ENCODE measurements around the gene XYLT1.

XYLT1 gene

DNA sequence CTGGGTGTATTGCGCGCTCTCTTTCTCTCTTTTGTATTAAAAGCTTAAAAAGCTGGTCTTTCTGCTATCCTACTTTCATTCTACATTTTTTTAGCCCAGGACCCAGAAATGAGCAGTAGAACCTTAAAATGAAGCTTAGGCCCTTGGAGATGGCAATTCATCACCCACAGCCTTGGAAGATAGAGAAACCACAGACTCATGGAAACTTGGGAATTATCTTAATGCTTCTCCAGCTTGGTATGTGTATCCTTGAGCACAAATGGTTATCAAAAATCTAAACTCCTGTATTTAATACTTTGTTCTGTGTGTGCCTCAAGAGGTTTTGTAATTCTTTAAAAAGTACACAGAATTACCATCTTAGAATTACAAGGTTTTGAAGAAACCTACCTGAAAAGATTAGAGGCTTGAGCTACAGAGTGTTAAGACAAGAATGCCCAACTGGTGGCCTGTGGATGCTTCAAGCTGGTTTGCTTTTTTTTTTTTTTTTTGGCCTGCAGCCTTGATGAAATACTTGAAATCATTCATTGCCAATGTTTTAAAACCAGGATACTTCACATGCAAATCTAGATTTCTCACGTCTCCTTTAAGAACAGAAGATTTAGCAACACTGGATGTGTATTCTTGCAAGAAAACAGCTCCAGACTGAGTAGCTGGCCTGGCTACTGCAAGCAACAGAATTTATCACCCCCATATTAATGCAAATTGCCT lies 105.0 kb downstream of the XYLT1 start:
- Histone ChIP-seq H3K9me3 (ENCODE audit: control insufficient read depth, insufficient read depth, low read depth, low read length) (no peaks in the 10 kb centered on the region), H3K27ac (ENCODE audit: extremely low read depth, low read depth, low read length) (no peak overlapping the region), H3K36me3 (ENCODE audit: control insufficient read depth in 2 of 2, insufficient read depth in 1 of 2, low read length in 2 of 2) (no peaks in the 10 kb centered on the region), H3K4me1 (ENCODE audit: control insufficient read depth, insufficient read depth, low read length) (no peaks in the 10 kb centered on the region), H3K4me3 (ENCODE audit: low read depth, low read length) (no peak overlapping the region)
- ChIA-PET POLR2A (no interaction called here), CTCF (no interaction called here)
- TF ChIP-seq ZNF184 (tag by site-specific recombination; IDR thresholded peaks at IDR 0.05): no peak
- TF ChIP-seq ZNF776 (tag by site-specific recombination; IDR thresholded peaks at IDR 0.05; ENCODE audit: borderline replicate concordance): no peak
- TF ChIP-seq, protein P1, sequence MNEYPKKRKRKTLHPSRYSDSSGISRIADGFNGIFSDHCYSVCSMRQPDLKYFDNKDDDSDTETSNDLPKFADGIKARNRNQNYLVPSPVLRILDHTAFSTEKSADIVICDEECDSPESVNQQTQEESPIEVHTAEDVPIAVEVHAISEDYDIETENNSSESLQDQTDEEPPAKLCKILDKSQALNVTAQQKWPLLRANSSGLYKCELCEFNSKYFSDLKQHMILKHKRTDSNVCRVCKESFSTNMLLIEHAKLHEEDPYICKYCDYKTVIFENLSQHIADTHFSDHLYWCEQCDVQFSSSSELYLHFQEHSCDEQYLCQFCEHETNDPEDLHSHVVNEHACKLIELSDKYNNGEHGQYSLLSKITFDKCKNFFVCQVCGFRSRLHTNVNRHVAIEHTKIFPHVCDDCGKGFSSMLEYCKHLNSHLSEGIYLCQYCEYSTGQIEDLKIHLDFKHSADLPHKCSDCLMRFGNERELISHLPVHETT (tag by site-specific recombination; IDR thresholded peaks at IDR 0.05): no peak
- no peak for TF ChIP-seq ZNF37A (tag by site-specific recombination; IDR thresholded peaks at IDR 0.05)
- TF ChIP-seq ZNF350 (tag by site-specific recombination; IDR thresholded peaks at IDR 0.05): no peak
- no peak for TF ChIP-seq ZNF416 (tag by site-specific recombination; IDR thresholded peaks at IDR 0.05)
- TF ChIP-seq MYNN (tag by site-specific recombination; IDR thresholded peaks at IDR 0.05; ENCODE audit: borderline replicate concordance): no peak
- no peak for TF ChIP-seq ZBTB1 (tag by site-specific recombination; IDR thresholded peaks at IDR 0.05)
- TF ChIP-seq, protein P2, sequence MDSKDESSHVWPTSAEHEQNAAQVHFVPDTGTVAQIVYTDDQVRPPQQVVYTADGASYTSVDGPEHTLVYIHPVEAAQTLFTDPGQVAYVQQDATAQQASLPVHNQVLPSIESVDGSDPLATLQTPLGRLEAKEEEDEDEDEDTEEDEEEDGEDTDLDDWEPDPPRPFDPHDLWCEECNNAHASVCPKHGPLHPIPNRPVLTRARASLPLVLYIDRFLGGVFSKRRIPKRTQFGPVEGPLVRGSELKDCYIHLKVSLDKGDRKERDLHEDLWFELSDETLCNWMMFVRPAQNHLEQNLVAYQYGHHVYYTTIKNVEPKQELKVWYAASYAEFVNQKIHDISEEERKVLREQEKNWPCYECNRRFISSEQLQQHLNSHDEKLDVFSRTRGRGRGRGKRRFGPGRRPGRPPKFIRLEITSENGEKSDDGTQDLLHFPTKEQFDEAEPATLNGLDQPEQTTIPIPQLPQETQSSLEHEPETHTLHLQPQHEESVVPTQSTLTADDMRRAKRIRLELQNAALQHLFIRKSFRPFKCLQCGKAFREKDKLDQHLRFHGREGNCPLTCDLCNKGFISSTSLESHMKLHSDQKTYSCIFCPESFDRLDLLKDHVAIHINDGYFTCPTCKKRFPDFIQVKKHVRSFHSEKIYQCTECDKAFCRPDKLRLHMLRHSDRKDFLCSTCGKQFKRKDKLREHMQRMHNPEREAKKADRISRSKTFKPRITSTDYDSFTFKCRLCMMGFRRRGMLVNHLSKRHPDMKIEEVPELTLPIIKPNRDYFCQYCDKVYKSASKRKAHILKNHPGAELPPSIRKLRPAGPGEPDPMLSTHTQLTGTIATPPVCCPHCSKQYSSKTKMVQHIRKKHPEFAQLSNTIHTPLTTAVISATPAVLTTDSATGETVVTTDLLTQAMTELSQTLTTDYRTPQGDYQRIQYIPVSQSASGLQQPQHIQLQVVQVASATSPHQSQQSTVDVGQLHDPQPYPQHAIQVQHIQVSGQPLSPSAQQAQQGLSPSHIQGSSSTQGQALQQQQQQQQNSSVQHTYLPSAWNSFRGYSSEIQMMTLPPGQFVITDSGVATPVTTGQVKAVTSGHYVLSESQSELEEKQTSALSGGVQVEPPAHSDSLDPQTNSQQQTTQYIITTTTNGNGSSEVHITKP (tag by site-specific recombination; IDR thresholded peaks at IDR 0.05): no peak
- no peak for TF ChIP-seq ZNF660 (tag by site-specific recombination; IDR thresholded peaks at IDR 0.05)
- TF ChIP-seq, protein P3, sequence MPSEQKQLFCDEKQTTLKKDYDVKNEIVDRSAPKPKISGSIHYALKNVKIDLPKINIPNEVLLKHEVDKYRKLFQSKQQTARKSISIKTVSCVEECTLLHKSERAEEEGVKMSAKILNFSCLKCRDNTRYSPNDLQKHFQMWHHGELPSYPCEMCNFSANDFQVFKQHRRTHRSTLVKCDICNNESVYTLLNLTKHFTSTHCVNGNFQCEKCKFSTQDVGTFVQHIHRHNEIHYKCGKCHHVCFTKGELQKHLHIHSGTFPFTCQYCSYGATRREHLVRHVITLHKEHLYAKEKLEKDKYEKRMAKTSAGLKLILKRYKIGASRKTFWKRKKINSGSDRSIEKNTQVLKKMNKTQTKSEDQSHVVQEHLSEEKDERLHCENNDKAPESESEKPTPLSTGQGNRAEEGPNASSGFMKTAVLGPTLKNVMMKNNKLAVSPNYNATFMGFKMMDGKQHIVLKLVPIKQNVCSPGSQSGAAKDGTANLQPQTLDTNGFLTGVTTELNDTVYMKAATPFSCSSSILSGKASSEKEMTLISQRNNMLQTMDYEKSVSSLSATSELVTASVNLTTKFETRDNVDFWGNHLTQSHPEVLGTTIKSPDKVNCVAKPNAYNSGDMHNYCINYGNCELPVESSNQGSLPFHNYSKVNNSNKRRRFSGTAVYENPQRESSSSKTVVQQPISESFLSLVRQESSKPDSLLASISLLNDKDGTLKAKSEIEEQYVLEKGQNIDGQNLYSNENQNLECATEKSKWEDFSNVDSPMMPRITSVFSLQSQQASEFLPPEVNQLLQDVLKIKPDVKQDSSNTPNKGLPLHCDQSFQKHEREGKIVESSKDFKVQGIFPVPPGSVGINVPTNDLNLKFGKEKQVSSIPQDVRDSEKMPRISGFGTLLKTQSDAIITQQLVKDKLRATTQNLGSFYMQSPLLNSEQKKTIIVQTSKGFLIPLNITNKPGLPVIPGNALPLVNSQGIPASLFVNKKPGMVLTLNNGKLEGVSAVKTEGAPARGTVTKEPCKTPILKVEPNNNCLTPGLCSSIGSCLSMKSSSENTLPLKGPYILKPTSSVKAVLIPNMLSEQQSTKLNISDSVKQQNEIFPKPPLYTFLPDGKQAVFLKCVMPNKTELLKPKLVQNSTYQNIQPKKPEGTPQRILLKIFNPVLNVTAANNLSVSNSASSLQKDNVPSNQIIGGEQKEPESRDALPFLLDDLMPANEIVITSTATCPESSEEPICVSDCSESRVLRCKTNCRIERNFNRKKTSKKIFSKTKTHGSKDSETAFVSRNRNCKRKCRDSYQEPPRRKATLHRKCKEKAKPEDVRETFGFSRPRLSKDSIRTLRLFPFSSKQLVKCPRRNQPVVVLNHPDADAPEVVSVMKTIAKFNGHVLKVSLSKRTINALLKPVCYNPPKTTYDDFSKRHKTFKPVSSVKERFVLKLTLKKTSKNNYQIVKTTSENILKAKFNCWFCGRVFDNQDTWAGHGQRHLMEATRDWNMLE (tag by site-specific recombination; conservative IDR thresholded peaks at IDR 0.05; ENCODE audit: low read depth): no peak
- TF ChIP-seq ZNF48 (tag by site-specific recombination; IDR thresholded peaks at IDR 0.05): no peak
- no peak for TF ChIP-seq BCL11A (tag by site-specific recombination; IDR thresholded peaks at IDR 0.05; ENCODE audit: low read depth)
- TF ChIP-seq ZFP3 (tag by site-specific recombination; IDR thresholded peaks at IDR 0.05; ENCODE audit: low read depth): no peak
- TF ChIP-seq, protein P4, sequence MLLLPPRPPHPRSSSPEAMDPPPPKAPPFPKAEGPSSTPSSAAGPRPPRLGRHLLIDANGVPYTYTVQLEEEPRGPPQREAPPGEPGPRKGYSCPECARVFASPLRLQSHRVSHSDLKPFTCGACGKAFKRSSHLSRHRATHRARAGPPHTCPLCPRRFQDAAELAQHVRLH (tag by site-specific recombination; IDR thresholded peaks at IDR 0.05): no peak

Measured in HEK293 (cell line).